ENCODE measurements around the gene SIGLEC15.

SIGLEC15 gene

DNA sequence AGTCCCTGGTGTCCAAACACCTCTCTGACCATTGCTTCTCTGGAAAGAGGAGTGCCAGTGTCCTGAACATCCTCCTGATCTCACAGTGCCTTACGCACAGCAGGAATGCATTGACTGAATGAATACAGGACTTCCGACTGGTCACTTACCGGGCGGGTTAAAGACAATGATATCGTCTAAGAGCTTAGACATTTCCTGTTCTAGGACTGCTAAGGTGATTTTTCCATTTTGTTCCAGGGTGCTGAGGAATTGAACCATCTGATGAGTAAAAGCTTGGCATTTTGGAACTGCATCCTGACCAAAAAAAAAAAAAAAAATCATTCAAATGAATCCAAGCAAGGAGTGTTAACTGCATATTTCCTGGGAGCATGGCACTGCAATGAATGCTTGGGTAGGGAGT, 40.0 kb downstream of the SIGLEC15 start:
- no peaks in the 10 kb centered on the region for H3K36me3 ChIP-seq (ENCODE audit: control insufficient read depth, insufficient read depth, low read length)
- no peak overlapping the region for H3K27ac ChIP-seq (ENCODE audit: low read depth, low read length)
- H2BK120ac ChIP-seq (ENCODE audit: low read depth, low read length) = no peak overlapping the region
- H3K79me1 ChIP-seq (ENCODE audit: low read length) = no peaks in the 10 kb centered on the region
- H3K23ac ChIP-seq (ENCODE audit: low read length) = no peak overlapping the region
- no peak overlapping the region for H3K4me3 ChIP-seq (ENCODE audit: low read length)
- no peak overlapping the region for H3K4me2 ChIP-seq (ENCODE audit: low read length)
- no CpG with 5 or more reads among the region's 5 CpGs for WGBS (ENCODE audit: extremely low coverage, insufficient coverage, low lambda C conversion rate)
- H3K18ac ChIP-seq (ENCODE audit: low read length) = no peak overlapping the region
- no peak overlapping the region for H4K5ac ChIP-seq (ENCODE audit: low read length)
- no peak overlapping the region for H2BK15ac ChIP-seq (replicated peaks; ENCODE audit: low read depth)
- H3K56ac ChIP-seq (ENCODE audit: low read length) = no peak overlapping the region
- H3K4ac ChIP-seq (ENCODE audit: low read depth, low read length) = no peak overlapping the region
- no peak overlapping the region for H2AK5ac ChIP-seq (ENCODE audit: low read length)
- H3K4me1 ChIP-seq (ENCODE audit: control insufficient read depth, low read depth, low read length) = no peaks in the 10 kb centered on the region
- no peak overlapping the region for H4K8ac ChIP-seq (ENCODE audit: low read depth, low read length)
- DNase-seq = no peak
- no peaks in the 10 kb centered on the region for H3K79me2 ChIP-seq (ENCODE audit: control insufficient read depth, insufficient read depth, low read length)
- no peak overlapping the region for H2BK5ac ChIP-seq (ENCODE audit: low read length)
- no peaks in the 10 kb centered on the region for H3K27me3 ChIP-seq (ENCODE audit: insufficient read depth, low read length, poor library complexity)
- H3K9ac ChIP-seq (ENCODE audit: low read length) = no peak overlapping the region

DNA sequence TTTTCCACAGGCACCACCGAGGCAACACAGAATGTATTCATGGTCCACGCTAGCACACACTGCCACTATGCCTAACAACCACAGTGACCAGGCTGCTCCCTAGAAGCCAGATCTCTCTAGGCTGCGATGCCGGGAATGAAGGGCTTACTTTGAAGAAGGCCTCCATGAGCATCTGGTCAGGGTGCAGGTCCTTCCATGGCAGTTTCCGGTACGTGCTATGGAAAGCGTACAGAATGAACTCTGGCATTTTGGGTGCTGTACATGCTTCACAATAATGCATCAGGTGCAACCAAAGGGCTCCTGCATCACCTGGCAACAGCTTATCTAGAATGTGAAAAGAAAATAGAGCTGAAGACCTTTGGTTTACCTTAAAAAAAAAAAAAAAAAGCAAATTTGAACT, 44.9 kb downstream of the SIGLEC15 start:
- DNase-seq = no peak
- H2BK15ac ChIP-seq (replicated peaks; ENCODE audit: low read depth) = no peak overlapping the region
- H3K9ac ChIP-seq (ENCODE audit: low read length) = no peak overlapping the region
- H3K18ac ChIP-seq (ENCODE audit: low read length) = no peak overlapping the region
- no peak overlapping the region for H3K27ac ChIP-seq (ENCODE audit: low read depth, low read length)
- H3K4me1 ChIP-seq (ENCODE audit: control insufficient read depth, low read depth, low read length) = no peaks in the 10 kb centered on the region
- H3K27me3 ChIP-seq (ENCODE audit: insufficient read depth, low read length, poor library complexity) = no peaks in the 10 kb centered on the region
- no peaks in the 10 kb centered on the region for H3K79me1 ChIP-seq (ENCODE audit: low read length)
- H3K36me3 ChIP-seq (ENCODE audit: control insufficient read depth, insufficient read depth, low read length) = no peaks in the 10 kb centered on the region
- no peak overlapping the region for H2BK120ac ChIP-seq (ENCODE audit: low read depth, low read length)
- WGBS (ENCODE audit: extremely low coverage, insufficient coverage, low lambda C conversion rate) = no CpG with 5 or more reads among the region's 7 CpGs
- H3K79me2 ChIP-seq (ENCODE audit: control insufficient read depth, insufficient read depth, low read length) = no peaks in the 10 kb centered on the region
- no peak overlapping the region for H3K4ac ChIP-seq (ENCODE audit: low read depth, low read length)
- no peak overlapping the region for H3K4me3 ChIP-seq (ENCODE audit: low read length)
- H3K56ac ChIP-seq (ENCODE audit: low read length) = no peak overlapping the region
- no peak overlapping the region for H2BK5ac ChIP-seq (ENCODE audit: low read length)
- H3K4me2 ChIP-seq (ENCODE audit: low read length) = no peak overlapping the region
- no peak overlapping the region for H2AK5ac ChIP-seq (ENCODE audit: low read length)
- H3K23ac ChIP-seq (ENCODE audit: low read length) = no peak overlapping the region
- no peak overlapping the region for H4K8ac ChIP-seq (ENCODE audit: low read depth, low read length)
- H4K5ac ChIP-seq (ENCODE audit: low read length) = no peak overlapping the region

DNA sequence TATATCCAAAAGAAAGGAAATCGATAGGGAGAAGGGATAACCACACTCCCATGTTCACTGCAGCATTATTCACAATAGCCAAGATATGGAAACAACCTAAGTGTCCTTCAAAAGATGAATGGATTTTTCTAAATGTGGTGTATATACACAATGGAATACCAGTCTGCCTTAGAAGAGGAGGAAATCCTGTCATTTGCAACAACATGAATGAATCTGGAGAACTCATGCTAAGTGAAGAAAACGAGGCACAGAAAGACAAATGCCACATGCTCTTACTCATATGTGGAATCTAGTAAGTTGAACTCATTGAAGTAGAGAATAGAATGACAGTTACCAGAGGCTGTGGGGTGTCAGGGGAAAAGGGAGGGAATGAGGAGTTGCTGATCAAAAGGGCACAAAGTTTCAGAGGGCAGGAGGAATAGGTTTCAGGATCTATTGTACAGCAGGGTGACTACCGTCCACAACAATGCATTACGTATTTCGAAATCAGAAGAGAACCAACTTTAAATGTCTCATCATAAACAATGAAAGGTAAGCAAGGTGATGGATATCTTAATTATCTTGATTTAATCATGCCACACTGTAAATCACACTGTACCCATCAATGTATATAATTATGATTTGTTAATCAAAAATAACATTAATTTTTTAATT, 46.1 kb downstream of the SIGLEC15 start:
- H3K27ac ChIP-seq (ENCODE audit: low read depth, low read length) = no peak overlapping the region
- no peak overlapping the region for H3K4me3 ChIP-seq (ENCODE audit: low read length)
- WGBS (ENCODE audit: extremely low coverage, insufficient coverage, low lambda C conversion rate) = no CpG with 5 or more reads among the region's 5 CpGs
- H3K4me1 ChIP-seq (ENCODE audit: control insufficient read depth, low read depth, low read length) = no peaks in the 10 kb centered on the region
- H3K79me2 ChIP-seq (ENCODE audit: control insufficient read depth, insufficient read depth, low read length) = no peaks in the 10 kb centered on the region
- H3K4me2 ChIP-seq (ENCODE audit: low read length) = no peak overlapping the region
- H2BK120ac ChIP-seq (ENCODE audit: low read depth, low read length) = no peak overlapping the region
- H3K4ac ChIP-seq (ENCODE audit: low read depth, low read length) = no peak overlapping the region
- H3K23ac ChIP-seq (ENCODE audit: low read length) = no peak overlapping the region
- H3K56ac ChIP-seq (ENCODE audit: low read length) = no peak overlapping the region
- H3K36me3 ChIP-seq (ENCODE audit: control insufficient read depth, insufficient read depth, low read length) = no peaks in the 10 kb centered on the region
- no peak for DNase-seq
- no peaks in the 10 kb centered on the region for H3K27me3 ChIP-seq (ENCODE audit: insufficient read depth, low read length, poor library complexity)
- no peak overlapping the region for H3K18ac ChIP-seq (ENCODE audit: low read length)
- no peak overlapping the region for H4K8ac ChIP-seq (ENCODE audit: low read depth, low read length)
- no peaks in the 10 kb centered on the region for H3K79me1 ChIP-seq (ENCODE audit: low read length)
- H4K5ac ChIP-seq (ENCODE audit: low read length) = no peak overlapping the region
- no peak overlapping the region for H3K9ac ChIP-seq (ENCODE audit: low read length)
- H2AK5ac ChIP-seq (ENCODE audit: low read length) = no peak overlapping the region
- H2BK15ac ChIP-seq (replicated peaks; ENCODE audit: low read depth) = no peak overlapping the region
- H2BK5ac ChIP-seq (ENCODE audit: low read length) = no peak overlapping the region

DNA sequence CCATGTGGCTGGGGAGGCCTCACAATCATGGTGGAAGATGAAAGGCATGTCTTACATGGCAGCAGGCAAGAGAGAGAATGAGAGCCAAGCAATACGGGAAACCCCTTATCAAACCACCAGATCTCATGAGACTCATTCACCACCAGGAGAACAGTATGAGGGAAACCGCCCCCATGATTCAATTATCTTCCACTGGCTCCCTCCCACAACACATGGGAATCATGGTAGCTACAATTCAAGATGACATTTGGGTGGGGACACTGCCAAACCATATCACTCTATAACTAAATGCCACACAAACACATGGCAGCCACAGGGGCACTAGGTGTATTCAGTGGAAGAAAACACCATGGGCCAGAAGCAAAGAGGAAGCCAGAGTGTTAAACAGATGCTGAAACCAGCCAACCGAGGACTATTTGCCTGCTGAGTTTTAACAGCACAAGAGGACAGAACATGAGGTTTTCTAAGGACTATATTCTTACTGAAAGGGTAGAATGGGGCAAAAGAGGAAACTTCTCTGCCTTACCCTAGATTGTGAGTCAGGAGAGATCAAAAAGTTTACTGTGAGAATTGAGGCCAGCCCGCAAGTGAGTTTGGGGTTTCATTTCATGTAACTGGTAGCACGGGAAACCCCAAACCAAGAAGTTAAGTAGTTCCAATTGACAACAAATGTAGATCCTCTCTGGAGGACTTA, 49.2 kb downstream of the SIGLEC15 start:
- no peak overlapping the region for H3K9ac ChIP-seq (ENCODE audit: low read length)
- no peaks in the 10 kb centered on the region for H3K27me3 ChIP-seq (ENCODE audit: insufficient read depth, low read length, poor library complexity)
- H3K23ac ChIP-seq (ENCODE audit: low read length) = no peak overlapping the region
- no peak overlapping the region for H3K18ac ChIP-seq (ENCODE audit: low read length)
- no peaks in the 10 kb centered on the region for H3K79me1 ChIP-seq (ENCODE audit: low read length)
- H3K79me2 ChIP-seq (ENCODE audit: control insufficient read depth, insufficient read depth, low read length) = no peaks in the 10 kb centered on the region
- no peak overlapping the region for H2BK120ac ChIP-seq (ENCODE audit: low read depth, low read length)
- no peak overlapping the region for H3K27ac ChIP-seq (ENCODE audit: low read depth, low read length)
- WGBS (ENCODE audit: extremely low coverage, insufficient coverage, low lambda C conversion rate) = no CpG with 5 or more reads among the region's 5 CpGs
- no peak overlapping the region for H2BK5ac ChIP-seq (ENCODE audit: low read length)
- H3K56ac ChIP-seq (ENCODE audit: low read length) = no peak overlapping the region
- H3K4me1 ChIP-seq (ENCODE audit: control insufficient read depth, low read depth, low read length) = no peaks in the 10 kb centered on the region
- no peak overlapping the region for H4K8ac ChIP-seq (ENCODE audit: low read depth, low read length)
- H4K5ac ChIP-seq (ENCODE audit: low read length) = no peak overlapping the region
- H3K4me2 ChIP-seq (ENCODE audit: low read length) = no peak overlapping the region
- no peak for DNase-seq
- no peak overlapping the region for H2AK5ac ChIP-seq (ENCODE audit: low read length)
- H3K36me3 ChIP-seq (ENCODE audit: control insufficient read depth, insufficient read depth, low read length) = no peaks in the 10 kb centered on the region
- no peak overlapping the region for H3K4ac ChIP-seq (ENCODE audit: low read depth, low read length)
- H2BK15ac ChIP-seq (replicated peaks; ENCODE audit: low read depth) = no peak overlapping the region
- H3K4me3 ChIP-seq (ENCODE audit: low read length) = no peak overlapping the region

DNA sequence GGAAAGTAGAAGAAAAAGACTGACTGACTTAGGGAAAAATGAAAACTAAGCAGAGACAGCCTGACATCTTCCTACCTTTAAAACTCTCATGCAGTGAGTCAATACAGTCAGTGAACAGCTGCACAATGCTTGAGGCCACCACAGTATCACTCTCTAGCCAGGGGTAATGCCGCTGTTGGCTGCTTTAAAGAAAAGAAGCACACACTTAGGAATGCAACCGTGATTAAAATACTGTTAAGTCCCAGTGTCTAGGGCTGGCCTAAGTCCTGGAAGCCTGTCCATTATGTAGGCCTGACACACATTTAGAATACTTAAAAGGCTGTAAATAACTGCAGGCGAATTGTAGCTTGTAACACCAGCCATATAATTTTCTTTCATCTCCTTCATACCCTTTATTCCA, 50.7 kb downstream of the SIGLEC15 start:
- Histone ChIP-seq H3K79me1 (ENCODE audit: low read length) (no peaks in the 10 kb centered on the region), H3K9ac (ENCODE audit: low read length) (no peak overlapping the region), H3K79me2 (ENCODE audit: control insufficient read depth, insufficient read depth, low read length) (no peaks in the 10 kb centered on the region), H3K27ac (ENCODE audit: low read depth, low read length) (no peak overlapping the region), H2BK15ac (replicated peaks; ENCODE audit: low read depth) (no peak overlapping the region), H3K4me3 (ENCODE audit: low read length) (no peak overlapping the region), H2BK5ac (ENCODE audit: low read length) (no peak overlapping the region), H3K4me1 (ENCODE audit: control insufficient read depth, low read depth, low read length) (no peaks in the 10 kb centered on the region), H4K5ac (ENCODE audit: low read length) (no peak overlapping the region), H4K8ac (ENCODE audit: low read depth, low read length) (no peak overlapping the region), H3K18ac (ENCODE audit: low read length) (no peak overlapping the region), H3K4me2 (ENCODE audit: low read length) (no peak overlapping the region), H2AK5ac (ENCODE audit: low read length) (no peak overlapping the region), H2BK120ac (ENCODE audit: low read depth, low read length) (no peak overlapping the region), H3K27me3 (ENCODE audit: insufficient read depth, low read length, poor library complexity) (no peaks in the 10 kb centered on the region), H3K36me3 (ENCODE audit: control insufficient read depth, insufficient read depth, low read length) (no peaks in the 10 kb centered on the region), H3K56ac (ENCODE audit: low read length) (no peak overlapping the region), H3K4ac (ENCODE audit: low read depth, low read length) (no peak overlapping the region), H3K23ac (ENCODE audit: low read length) (no peak overlapping the region)
- no CpG with 5 or more reads among the region's 3 CpGs for WGBS (ENCODE audit: extremely low coverage, insufficient coverage, low lambda C conversion rate)
- no peak for DNase-seq

DNA sequence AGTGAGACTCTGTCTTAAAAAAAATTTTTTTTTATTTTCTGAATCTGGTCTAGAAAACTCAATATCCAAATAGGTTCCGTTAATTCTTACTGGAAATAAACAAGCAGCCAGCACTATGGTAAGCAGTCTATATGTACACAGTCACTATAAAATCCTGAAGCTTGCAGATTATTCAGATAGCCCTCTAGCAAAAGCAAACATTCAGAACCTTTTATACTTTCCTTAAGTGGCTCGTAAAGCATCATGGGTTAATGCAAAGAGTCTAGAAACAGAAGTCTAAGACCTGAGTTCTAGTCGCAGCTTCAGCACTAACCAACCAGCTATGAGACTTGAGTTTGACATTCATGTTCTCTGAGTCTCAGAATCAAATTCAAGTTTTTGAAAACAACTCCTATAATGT, 51.9 kb downstream of the SIGLEC15 start:
- H3K23ac ChIP-seq (ENCODE audit: low read length) = no peak overlapping the region
- WGBS (ENCODE audit: extremely low coverage, insufficient coverage, low lambda C conversion rate) = no CpG with 5 or more reads among the region's 3 CpGs
- H3K4me3 ChIP-seq (ENCODE audit: low read length) = no peak overlapping the region
- no peak for DNase-seq
- H3K36me3 ChIP-seq (ENCODE audit: control insufficient read depth, insufficient read depth, low read length) = no peaks in the 10 kb centered on the region
- no peaks in the 10 kb centered on the region for H3K79me1 ChIP-seq (ENCODE audit: low read length)
- H3K4me1 ChIP-seq (ENCODE audit: control insufficient read depth, low read depth, low read length) = no peaks in the 10 kb centered on the region
- no peak overlapping the region for H3K4me2 ChIP-seq (ENCODE audit: low read length)
- H2BK5ac ChIP-seq (ENCODE audit: low read length) = no peak overlapping the region
- H3K9ac ChIP-seq (ENCODE audit: low read length) = no peak overlapping the region
- H3K27ac ChIP-seq (ENCODE audit: low read depth, low read length) = no peak overlapping the region
- no peak overlapping the region for H2BK120ac ChIP-seq (ENCODE audit: low read depth, low read length)
- no peaks in the 10 kb centered on the region for H3K79me2 ChIP-seq (ENCODE audit: control insufficient read depth, insufficient read depth, low read length)
- H2AK5ac ChIP-seq (ENCODE audit: low read length) = no peak overlapping the region
- H3K4ac ChIP-seq (ENCODE audit: low read depth, low read length) = no peak overlapping the region
- no peak overlapping the region for H4K5ac ChIP-seq (ENCODE audit: low read length)
- H3K27me3 ChIP-seq (ENCODE audit: insufficient read depth, low read length, poor library complexity) = no peaks in the 10 kb centered on the region
- no peak overlapping the region for H2BK15ac ChIP-seq (replicated peaks; ENCODE audit: low read depth)
- no peak overlapping the region for H4K8ac ChIP-seq (ENCODE audit: low read depth, low read length)
- no peak overlapping the region for H3K56ac ChIP-seq (ENCODE audit: low read length)
- no peak overlapping the region for H3K18ac ChIP-seq (ENCODE audit: low read length)

Data from mesendoderm (in vitro differentiated cells).